Upper lobe of right lung (tissue), 1 donor: ENCODE results near the gene HSPA4. TPM values are rescaled to one million over a fixed set of nuclear protein-coding genes. Genes with fewer than 3 reads are reported as not detected.

ENCODE experiments used
- ATAC-seq: fragments of 200-7000 bp; cut with Tn5 transposase; one replicate; pipeline ENCODE4 v1.9.1; 2020; ENCODE audit warnings: mild to moderate bottlenecking, moderate library complexity
- DNase-seq: peaks from one replicate; pipeline ENCODE4 v3.0.0-alpha.2; 2020
- H3K27ac ChIP-seq: fragments of 200-600 bp; one replicate; pipeline ENCODE4 v1.8.0; 2022
- H3K27me3 ChIP-seq: fragments of 200-600 bp; one replicate; pipeline ENCODE4 v1.8.0; 2022; ENCODE audit warnings: mild to moderate bottlenecking
- H3K36me3 ChIP-seq: fragments of 200-600 bp; one replicate; pipeline ENCODE4 v1.8.0; 2022
- H3K4me1 ChIP-seq: fragments of 200-600 bp; one replicate; pipeline ENCODE4 v1.8.0; 2022
- H3K4me3 ChIP-seq: fragments of 200-600 bp; one replicate; pipeline ENCODE4 v1.8.0; 2022; ENCODE audit warnings: mild to moderate bottlenecking
- H3K9me3 ChIP-seq: fragments of 200-600 bp; one replicate; pipeline ENCODE4 v1.8.0; 2022
- CTCF ChIP-seq: fragments of 200-600 bp; IDR thresholded peaks from one replicate; pipeline ENCODE4 v1.8.0; 2022; ENCODE audit warnings: antibody characterized with exemption
- intact Hi-C: fragments of 100-400 bp; cut with DNase I; formaldehyde crosslinking; loops from one replicate; pipeline ENCODE4 v1.11.0; 2022
- total RNA-seq: library from RNA; stranded (reverse); fragmentation: NEBNext Ultra II Directional; extraction: Animal tissue kit (Norgen Biotek cat#: 25700); gene quantifications from one replicate; pipeline ENCODE4 v1.2.1, GENCODE V29; 2021
- donor health status: DM: no; HTN: yes; CAD: no; lungs with severe emphysema.

The HSPA4 gene
- total RNA-seq, 1 donor from 2014 or later, result 64.1 TPM

- intact Hi-C loops, result no loop called here
- Histone ChIP-seq H3K4me3 (no peak overlapping the region), H3K27ac (no peak overlapping the region), H3K36me3 (no peaks in the 10 kb centered on the region), H3K9me3 (no peaks in the 10 kb centered on the region), H3K4me1 (no peaks in the 10 kb centered on the region), H3K27me3 (no peaks in the 10 kb centered on the region)
- DNase-seq (no peak), ATAC-seq (no peak)
- TF ChIP-seq CTCF, result no peak
Observed at GRCh38 chr5:133121611-133122150, 69.9 kb downstream of the HSPA4 start.

DNA sequence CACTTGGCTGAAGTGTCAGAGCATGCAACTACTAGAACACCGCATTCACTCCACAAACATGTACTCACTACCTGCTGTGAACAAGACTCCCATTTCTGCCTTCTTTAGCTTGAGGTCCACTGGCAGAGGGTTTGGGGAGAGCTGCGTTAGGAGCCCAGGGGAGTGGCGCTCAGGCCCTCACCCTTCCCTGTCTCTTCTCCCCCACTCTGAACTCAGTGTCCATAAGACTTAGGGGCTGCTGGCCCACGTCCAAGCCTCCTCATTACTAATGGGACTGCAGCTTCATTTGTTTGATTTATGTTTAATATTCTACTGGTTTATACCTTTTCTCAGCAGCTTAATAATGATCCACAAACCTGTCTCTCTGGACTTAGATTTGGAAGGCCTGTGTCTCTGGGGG lies 70.9 kb downstream of the HSPA4 start:
- ATAC-seq (no peak), DNase-seq (no peak)
- no peak overlapping the region for H3K4me3 ChIP-seq
- H3K9me3 ChIP-seq, result no peaks in the 10 kb centered on the region
- H3K27me3 ChIP-seq, result no peaks in the 10 kb centered on the region
- no peaks in the 10 kb centered on the region for H3K4me1 ChIP-seq
- intact Hi-C loops, result no loop called here
- no peak for TF ChIP-seq CTCF
- no peak overlapping the region for H3K27ac ChIP-seq
- no peaks in the 10 kb centered on the region for H3K36me3 ChIP-seq

- Histone ChIP-seq H3K27me3 (no peaks in the 10 kb centered on the region), H3K9me3 (no peaks in the 10 kb centered on the region), H3K36me3 (no peaks in the 10 kb centered on the region), H3K4me3 (no peak overlapping the region), H3K27ac (no peak overlapping the region), H3K4me1 (no peaks in the 10 kb centered on the region)
- no peak for ATAC-seq
- no peak for DNase-seq
- TF ChIP-seq CTCF, result no peak
- intact Hi-C loops, result no loop called here
Observed at GRCh38 chr5:133123297-133123696, 71.5 kb downstream of the HSPA4 start.

- DNase-seq, result no peak
- Histone ChIP-seq H3K4me1 (no peaks in the 10 kb centered on the region), H3K27me3 (no peaks in the 10 kb centered on the region), H3K27ac (no peak overlapping the region), H3K4me3 (no peak overlapping the region), H3K36me3 (no peaks in the 10 kb centered on the region), H3K9me3 (no peaks in the 10 kb centered on the region)
- intact Hi-C loops, result no loop called here
- no peak for ATAC-seq
- TF ChIP-seq CTCF, result no peak
Observed at GRCh38 chr5:133124891-133125290, 73.1 kb downstream of the HSPA4 start.

DNA sequence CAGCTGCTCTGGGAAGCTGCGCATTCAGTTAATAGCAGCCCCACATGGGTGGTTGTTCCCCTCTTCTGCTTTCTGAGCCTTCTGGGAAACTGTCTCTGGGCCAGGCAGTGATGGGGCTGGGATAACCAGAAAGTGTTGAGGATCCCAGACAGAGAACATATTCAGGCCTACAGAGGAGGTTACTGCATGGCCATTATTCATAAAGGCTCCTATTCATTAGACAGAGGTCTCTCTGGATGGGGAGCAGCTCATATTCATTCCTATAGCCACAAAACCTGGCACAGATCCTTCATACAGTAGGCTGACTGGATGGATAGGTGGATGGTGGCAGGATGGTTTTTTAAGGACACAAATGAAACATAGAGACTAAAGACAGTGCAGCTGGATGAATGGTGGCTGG lies 76.3 kb downstream of the HSPA4 start:
- intact Hi-C loops, result no loop called here
- no peak for DNase-seq
- no peak for TF ChIP-seq CTCF
- no peak overlapping the region for H3K4me3 ChIP-seq
- H3K27ac ChIP-seq, result no peak overlapping the region
- H3K27me3 ChIP-seq, result no peaks in the 10 kb centered on the region
- ATAC-seq, result no peak
- no peaks in the 10 kb centered on the region for H3K4me1 ChIP-seq
- H3K36me3 ChIP-seq, result no peaks in the 10 kb centered on the region
- no peaks in the 10 kb centered on the region for H3K9me3 ChIP-seq

DNA sequence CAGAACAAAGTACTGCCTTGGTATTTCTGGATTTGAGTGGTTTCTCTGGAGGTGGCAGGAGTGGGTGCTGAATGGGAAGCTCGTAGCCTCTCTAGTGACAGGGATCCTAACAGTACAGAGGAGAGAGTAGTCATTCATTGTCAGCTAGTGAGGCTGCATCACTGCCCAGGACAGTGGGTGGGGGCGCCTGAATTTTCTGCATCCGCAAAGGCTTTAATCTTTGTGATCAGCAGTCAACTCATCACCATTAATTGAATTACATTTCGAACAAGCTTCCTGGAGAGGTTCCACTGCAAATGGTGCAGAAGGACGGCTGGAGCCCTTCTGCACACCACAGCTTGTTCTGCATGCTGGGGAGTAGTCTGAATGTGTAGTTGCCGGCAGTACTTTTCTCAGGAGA lies 77.5 kb downstream of the HSPA4 start:
- DNase-seq, result no peak
- Histone ChIP-seq H3K27me3 (no peaks in the 10 kb centered on the region), H3K36me3 (no peaks in the 10 kb centered on the region), H3K4me3 (no peak overlapping the region), H3K4me1 (no peaks in the 10 kb centered on the region), H3K9me3 (no peaks in the 10 kb centered on the region), H3K27ac (no peak overlapping the region)
- TF ChIP-seq CTCF, result no peak
- no peak for ATAC-seq
- intact Hi-C loops, result no loop called here
